ENCODE results near the gene ILK. TPM values are rescaled to one million over a fixed set of nuclear protein-coding genes. Genes with fewer than 3 reads are reported as not detected.

Gene ILK
- total RNA-seq, 1 donor: 45.5 TPM

DNA sequence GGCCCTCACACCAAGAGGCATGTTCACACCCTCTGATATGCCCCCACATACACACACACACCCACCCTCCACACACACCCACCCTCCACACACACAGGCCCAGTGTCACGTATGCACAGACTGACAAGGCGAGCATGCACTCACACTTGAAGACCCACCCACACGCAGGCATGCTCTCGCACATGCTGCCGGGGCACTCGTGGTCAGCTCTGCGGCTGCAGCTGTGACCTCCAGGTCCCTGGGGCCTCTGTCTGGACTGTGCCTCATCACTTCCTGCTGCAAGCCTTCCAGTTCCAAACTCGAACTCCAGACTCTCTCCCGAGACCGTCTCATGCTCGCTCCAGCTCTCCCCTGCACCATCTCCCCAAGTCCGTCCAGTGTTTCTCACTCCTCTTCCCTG lies 42.5 kb downstream of the ILK start:
- Histone ChIP-seq H3K9me3 (ENCODE audit: low read depth, low read length) (no peaks in the 10 kb centered on the region), H3K27me3 (ENCODE audit: insufficient read depth, low read length) (no peaks in the 10 kb centered on the region), H3K4me3 (ENCODE audit: low read length) (no peak overlapping the region), H3K4me1 (ENCODE audit: insufficient read depth, low read length) (peaks cover 41% of the 10 kb centered on the region)

DNA sequence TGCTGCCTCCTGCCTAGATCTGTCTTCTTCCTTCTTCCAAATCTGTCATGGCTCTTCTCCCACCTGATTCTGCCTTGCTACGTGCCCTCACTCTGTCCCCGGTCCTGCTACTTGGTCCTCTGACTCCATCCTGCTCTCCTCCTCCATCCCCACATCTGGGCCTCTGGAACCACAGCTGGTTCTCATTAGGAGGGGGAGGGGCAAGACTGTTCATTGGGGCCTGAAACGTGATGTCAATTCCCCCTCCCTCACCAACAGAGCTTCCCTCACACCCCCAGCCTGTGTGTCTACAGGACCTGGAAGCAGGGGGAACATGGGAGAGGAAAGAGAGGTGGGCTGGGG lies 43.0 kb downstream of the ILK start:
- no peak overlapping the region for H3K4me3 ChIP-seq (ENCODE audit: low read length)
- H3K9me3 ChIP-seq (ENCODE audit: low read depth, low read length): no peaks in the 10 kb centered on the region
- peaks cover 41% of the 10 kb centered on the region for H3K4me1 ChIP-seq (ENCODE audit: insufficient read depth, low read length)
- no peaks in the 10 kb centered on the region for H3K27me3 ChIP-seq (ENCODE audit: insufficient read depth, low read length)

DNA sequence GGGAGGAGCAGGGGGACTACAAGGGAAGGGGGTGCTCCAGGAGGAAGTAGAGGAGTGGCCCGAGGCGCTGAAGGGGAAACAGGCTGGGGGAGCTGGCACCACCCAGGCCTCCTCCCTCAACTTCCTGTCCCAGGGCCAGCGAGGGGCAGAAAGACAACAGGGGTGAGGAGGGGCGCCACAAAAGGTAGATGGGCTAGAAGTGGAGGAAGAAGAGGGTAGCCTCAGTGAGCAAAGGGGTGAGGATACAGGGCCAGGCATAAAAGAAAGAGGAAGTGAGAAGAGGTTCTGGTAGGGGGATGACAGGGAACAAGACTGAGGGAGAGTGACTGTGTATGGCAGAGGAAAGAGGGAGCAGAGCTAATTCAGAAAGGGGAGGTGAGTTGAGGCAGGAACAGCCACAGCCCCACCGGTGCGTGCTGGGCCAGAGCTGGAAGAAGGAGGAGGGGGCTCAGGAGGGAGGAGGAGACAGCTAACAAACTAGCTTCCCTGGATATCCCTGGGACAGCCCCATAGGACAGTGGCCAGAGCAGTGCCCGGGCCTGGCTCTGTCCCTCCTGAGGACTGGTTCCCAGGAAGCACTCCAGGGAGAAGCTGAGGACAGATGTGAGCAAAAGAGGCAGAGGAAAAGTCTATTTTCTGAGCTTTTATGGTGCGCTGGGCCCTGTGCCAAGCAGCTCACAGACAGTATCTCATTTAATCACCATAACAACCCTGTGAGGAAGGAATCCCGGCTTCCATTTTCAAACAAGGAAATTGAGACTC lies 43.5 kb downstream of the ILK start:
- H3K4me1 ChIP-seq (ENCODE audit: insufficient read depth, low read length): peaks cover 41% of the 10 kb centered on the region
- no peaks in the 10 kb centered on the region for H3K9me3 ChIP-seq (ENCODE audit: low read depth, low read length)
- no peak overlapping the region for H3K4me3 ChIP-seq (ENCODE audit: low read length)
- no peaks in the 10 kb centered on the region for H3K27me3 ChIP-seq (ENCODE audit: insufficient read depth, low read length)

DNA sequence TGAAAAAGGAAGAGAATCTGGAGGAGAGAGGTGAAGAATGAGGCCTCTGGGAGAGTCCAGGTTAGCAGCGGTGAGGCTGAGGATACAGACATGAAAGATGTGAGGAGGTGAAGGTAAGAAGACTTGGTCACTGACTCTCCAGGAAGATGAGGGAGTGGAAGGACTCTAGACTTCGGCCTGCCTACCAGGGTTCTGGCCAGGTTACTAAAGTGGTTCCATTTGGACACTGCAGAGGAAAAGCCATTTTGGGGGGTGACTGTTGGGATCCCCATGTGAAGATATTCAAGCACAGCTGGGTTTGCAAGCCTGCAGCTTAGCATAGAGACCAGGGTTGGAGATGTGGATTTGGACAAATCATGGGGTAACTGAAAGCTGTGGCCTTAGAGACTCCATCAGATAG lies 44.3 kb downstream of the ILK start:
- no peaks in the 10 kb centered on the region for H3K9me3 ChIP-seq (ENCODE audit: low read depth, low read length)
- H3K4me3 ChIP-seq (ENCODE audit: low read length): no peak overlapping the region
- H3K27me3 ChIP-seq (ENCODE audit: insufficient read depth, low read length): no peaks in the 10 kb centered on the region
- H3K4me1 ChIP-seq (ENCODE audit: insufficient read depth, low read length): peaks cover 41% of the 10 kb centered on the region

DNA sequence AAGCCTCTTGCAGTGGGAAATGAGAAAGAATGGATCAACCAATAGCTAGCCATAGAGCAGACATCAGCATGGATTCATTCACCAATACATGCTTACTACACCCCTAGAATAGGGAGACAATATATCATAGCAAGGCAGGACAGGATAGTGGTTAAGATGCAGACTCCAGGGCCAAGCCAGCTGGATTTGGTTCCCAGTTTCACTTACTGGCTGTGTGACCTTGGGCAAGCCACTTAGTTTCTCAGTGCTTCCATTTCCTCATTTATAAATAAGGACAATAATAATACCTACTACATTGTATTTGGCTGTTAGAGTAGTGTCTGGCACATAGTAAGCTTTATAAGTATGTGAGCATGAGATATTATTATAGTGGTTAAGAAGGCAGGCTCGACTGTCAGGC lies 44.9 kb downstream of the ILK start:
- Histone ChIP-seq H3K27me3 (ENCODE audit: insufficient read depth, low read length) (no peaks in the 10 kb centered on the region), H3K4me3 (ENCODE audit: low read length) (no peak overlapping the region), H3K9me3 (ENCODE audit: low read depth, low read length) (no peaks in the 10 kb centered on the region), H3K4me1 (ENCODE audit: insufficient read depth, low read length) (peaks cover 41% of the 10 kb centered on the region)

DNA sequence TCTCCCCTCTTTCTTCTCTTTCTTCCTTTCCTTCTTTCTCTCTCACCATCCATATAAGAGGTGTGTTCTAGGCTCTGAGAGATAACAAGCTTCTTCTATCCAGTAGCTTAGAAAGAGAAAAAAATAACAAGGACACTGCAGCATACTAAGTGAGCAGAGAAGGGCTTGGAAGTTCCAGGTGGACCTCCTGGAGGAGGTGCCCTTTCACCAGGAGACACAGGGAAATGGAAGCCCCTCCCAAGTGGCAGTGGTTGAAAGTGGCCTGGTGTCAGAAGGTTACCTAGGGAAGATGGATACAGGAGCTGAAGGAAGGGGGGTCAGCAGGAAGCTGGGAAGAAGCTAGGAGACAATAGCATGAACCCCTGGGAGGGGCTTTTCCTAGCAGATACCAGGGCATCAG lies 46.5 kb downstream of the ILK start:
- Histone ChIP-seq H3K27me3 (ENCODE audit: insufficient read depth, low read length) (peaks cover 11% of the 10 kb centered on the region), H3K4me1 (ENCODE audit: insufficient read depth, low read length) (peaks cover 45% of the 10 kb centered on the region), H3K4me3 (ENCODE audit: low read length) (no peak overlapping the region)

DNA sequence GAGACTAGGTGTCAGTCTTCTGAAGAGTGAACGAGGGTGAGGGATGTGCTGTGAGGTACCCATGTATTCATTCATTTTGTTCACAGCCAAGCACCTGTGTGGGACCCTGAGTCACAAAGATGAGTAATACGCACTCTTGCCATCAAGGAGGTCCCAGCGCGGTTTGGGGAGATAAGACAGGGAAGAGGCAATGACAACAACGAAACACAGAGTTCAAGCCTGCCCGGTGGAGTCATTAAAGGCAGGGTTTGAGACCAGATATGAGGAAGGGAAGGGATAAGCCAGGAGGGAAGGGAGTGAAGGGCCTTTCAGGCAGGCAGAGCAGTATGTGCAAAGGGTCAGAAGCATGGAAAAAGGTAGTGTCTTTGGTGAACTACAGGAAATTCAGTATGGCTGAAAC lies 47.4 kb downstream of the ILK start:
- peaks cover 11% of the 10 kb centered on the region for H3K27me3 ChIP-seq (ENCODE audit: insufficient read depth, low read length)
- peaks cover 37% of the 10 kb centered on the region for H3K4me1 ChIP-seq (ENCODE audit: insufficient read depth, low read length)
- no peak overlapping the region for H3K4me3 ChIP-seq (ENCODE audit: low read length)
- no peaks in the 10 kb centered on the region for H3K9me3 ChIP-seq (ENCODE audit: low read depth, low read length)

More for the DNA sequence above, 46.5 kb downstream of the ILK start:
- no peaks in the 10 kb centered on the region for H3K9me3 ChIP-seq (ENCODE audit: low read depth, low read length)

DNA sequence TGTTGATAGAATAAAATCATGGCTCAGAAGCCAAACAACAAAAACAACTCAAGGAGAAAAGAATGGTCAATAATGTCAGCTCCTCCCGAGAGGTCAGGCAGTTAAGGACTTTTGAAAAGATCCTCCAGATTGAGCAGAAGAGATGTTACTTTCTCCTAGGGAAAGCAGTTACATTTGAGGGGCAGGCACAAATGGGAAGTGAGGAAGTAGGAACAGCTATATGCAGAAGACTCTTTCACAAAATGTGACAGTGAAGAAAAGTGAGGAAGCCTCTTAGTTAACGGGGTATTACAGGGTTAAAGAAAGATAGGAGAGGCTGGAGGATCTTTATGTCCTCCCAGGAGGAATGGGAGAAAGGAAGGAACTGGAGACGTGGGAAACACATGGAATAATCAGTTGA lies 48.6 kb downstream of the ILK start:
- Histone ChIP-seq H3K4me1 (ENCODE audit: insufficient read depth, low read length) (peaks cover 25% of the 10 kb centered on the region), H3K9me3 (ENCODE audit: low read depth, low read length) (no peaks in the 10 kb centered on the region), H3K27me3 (ENCODE audit: insufficient read depth, low read length) (peaks cover 22% of the 10 kb centered on the region), H3K4me3 (ENCODE audit: low read length) (no peak overlapping the region)

DNA sequence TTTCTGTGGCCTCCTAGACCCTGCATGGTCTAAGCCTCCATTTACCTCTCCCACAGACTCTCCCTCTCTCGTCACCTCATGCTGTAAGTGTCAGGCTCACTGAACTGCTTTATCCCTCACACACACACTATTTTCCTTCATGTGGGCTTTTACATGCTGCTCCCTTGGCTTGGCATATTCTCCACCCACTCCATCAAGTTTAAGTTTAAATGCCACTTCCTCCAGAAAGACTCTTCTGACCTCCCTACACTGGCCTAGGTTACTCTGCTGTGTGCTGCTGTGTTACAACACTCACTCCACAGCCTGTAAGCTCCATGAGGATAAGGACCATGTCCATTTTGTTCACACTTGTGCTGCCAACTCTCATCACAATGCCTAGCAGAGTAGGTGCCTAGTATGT lies 49.5 kb downstream of the ILK start:
- H3K4me3 ChIP-seq (ENCODE audit: low read length): no peak overlapping the region
- H3K27me3 ChIP-seq (ENCODE audit: insufficient read depth, low read length): peaks cover 22% of the 10 kb centered on the region
- peaks cover 16% of the 10 kb centered on the region for H3K4me1 ChIP-seq (ENCODE audit: insufficient read depth, low read length)
- no peaks in the 10 kb centered on the region for H3K9me3 ChIP-seq (ENCODE audit: low read depth, low read length)

DNA sequence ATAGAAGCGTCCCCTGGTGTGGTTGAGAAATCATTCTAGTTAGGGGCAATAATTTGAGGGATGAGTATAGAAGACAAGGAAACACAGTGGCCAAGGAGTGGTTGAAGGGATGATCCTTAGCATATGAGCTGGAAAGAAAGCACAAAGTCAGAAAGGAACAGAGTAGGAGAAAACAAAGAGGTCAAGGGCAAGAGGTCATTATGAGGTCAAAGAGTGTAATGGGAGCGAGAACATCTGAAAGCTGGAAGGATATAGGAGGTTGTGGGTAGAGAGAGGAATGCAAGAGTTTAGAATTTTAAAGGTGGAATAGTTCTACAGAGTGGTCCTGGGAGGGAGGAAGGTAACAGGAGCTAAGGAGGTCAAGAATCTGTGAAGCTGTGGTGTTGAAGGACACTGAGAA lies 50.1 kb downstream of the ILK start:
- peaks cover 22% of the 10 kb centered on the region for H3K27me3 ChIP-seq (ENCODE audit: insufficient read depth, low read length)

DNA sequence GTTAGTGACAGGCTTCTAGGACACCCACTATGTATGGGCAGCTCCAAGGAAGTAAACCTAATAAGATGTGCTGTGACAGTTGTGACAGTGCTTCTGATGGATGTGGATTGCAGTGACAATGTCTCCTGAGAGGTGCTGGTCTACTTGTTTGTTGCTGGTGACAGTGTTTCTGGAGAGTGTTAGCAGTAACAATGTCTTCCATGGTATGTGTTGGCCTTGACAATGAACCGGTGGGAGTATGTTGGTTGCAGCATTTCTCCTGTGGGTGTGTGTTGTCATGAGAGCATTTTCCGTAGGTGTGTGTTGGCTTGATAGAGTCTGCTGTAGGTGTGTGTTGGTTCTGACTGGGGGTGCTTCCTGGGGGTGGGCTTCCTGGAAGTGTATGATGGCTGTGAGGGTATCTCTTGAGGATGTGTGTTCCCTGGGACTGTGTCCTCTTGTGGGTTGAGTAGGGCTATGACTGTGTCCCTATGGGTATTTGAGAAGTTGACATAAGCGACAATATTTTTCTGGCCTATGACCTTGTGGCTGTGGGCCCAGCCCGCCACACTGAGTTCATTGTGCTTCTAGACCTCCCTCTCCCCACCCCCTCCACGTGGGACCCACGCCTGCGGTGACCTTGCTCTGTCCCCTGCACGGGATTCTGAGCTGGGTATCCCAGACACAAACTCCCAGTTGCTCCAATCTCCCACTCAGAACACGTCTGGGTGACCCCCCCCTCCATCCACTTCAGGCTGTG lies 50.9 kb downstream of the ILK start:
- Histone ChIP-seq H3K4me3 (ENCODE audit: low read length) (no peak overlapping the region), H3K4me1 (ENCODE audit: insufficient read depth, low read length) (peaks cover 6% of the 10 kb centered on the region), H3K9me3 (ENCODE audit: low read depth, low read length) (no peaks in the 10 kb centered on the region), H3K27me3 (ENCODE audit: insufficient read depth, low read length) (peaks cover 22% of the 10 kb centered on the region)

More for the DNA sequence above, 50.1 kb downstream of the ILK start:
- H3K4me3 ChIP-seq (ENCODE audit: low read length): no peak overlapping the region
- H3K9me3 ChIP-seq (ENCODE audit: low read depth, low read length): no peaks in the 10 kb centered on the region
- H3K4me1 ChIP-seq (ENCODE audit: insufficient read depth, low read length): peaks cover 10% of the 10 kb centered on the region

DNA sequence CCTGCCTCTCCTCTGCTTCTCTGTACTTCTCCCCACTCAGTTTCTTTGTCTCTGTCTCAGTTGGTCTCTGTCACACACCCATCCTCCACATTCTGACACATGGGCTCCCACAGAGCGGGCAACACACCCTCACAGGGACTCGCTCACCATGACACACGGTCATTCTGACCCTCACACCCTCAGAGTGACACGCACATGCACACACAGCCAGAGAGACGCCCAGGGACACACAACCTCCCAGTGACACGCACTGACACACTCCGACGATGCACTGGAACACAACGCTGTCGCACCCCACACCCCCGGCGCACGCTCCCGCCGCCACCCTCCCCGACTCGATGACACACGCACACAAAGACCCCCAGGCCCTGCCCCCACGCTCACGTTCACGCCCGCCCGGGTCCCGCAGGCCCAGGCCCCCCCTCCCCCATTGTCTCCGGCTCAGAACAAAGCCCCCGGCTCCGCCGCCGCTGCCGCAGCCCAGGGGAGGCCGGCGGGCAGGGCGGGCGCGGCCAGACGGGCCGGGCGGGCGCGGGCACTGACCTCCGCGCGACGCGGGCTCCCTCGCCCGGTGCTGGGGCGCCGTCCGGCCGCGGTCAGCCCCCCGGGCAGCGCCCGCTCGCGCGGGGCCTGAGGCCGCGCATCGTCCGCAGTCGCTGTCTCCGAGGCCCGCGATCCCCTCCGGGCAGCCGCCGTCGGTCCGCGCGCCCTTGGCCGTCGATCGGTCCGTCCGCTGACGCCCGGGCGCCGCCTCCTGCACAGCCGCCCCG lies 51.6 kb downstream of the ILK start:
- H3K27me3 ChIP-seq (ENCODE audit: insufficient read depth, low read length): peaks cover 22% of the 10 kb centered on the region
- H3K9me3 ChIP-seq (ENCODE audit: low read depth, low read length): no peaks in the 10 kb centered on the region
- no peak overlapping the region for H3K4me3 ChIP-seq (ENCODE audit: low read length)
- H3K4me1 ChIP-seq (ENCODE audit: insufficient read depth, low read length): peaks cover 6% of the 10 kb centered on the region

DNA sequence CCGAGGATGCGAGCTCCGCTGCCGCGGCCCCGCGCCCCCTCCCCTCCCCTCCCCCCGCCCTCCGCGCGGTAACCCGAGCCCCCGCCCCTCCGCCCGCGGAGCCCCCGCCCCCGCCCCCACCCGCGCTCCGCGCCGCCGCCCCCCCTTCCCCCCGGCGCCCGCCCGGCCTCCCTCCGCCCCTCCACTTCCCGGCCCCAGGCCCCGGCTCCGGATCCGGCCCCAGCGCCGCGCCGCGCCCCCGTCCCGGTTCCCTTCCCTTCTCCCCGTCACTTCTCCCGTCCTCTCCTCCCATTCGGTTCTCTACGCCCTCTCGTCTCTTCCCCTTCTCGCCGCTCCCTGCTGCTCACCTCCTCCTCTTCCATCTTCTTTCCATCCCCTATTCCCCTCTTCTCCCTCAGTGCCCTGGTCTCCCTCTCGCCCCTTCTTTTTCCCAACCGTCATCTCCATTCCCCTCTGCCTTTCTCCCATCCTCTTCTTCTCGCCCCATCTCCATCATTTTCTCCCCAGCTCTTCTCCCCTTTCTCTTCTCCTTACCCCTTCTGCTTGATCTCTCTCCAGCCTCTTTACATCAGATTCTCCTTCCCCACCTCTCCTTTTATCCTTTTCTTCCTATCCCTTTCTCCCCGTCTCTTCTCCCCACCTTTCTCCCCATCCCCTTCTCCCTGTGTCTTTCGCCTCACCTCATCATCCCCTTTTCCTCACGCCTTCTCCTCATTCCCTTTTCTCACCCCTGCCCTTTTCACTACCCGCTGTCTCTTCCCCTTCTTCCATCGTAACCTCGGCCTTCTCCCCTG lies 52.4 kb downstream of the ILK start, which contains the start of gene DCHS1:
DCHS1 (minus strand) TSS at position 20 of the 794 bp plus-strand sequence. CDS start 14,196 bp downstream, outside the sequence.
- peaks cover 22% of the 10 kb centered on the region for H3K27me3 ChIP-seq (ENCODE audit: insufficient read depth, low read length)
- H3K4me1 ChIP-seq (ENCODE audit: insufficient read depth, low read length): peaks cover 6% of the 10 kb centered on the region
- no peak within 1 kb of the TSS for H3K4me3 ChIP-seq (ENCODE audit: low read length)
- H3K9me3 ChIP-seq (ENCODE audit: low read depth, low read length): no peaks in the 10 kb centered on the region

DNA sequence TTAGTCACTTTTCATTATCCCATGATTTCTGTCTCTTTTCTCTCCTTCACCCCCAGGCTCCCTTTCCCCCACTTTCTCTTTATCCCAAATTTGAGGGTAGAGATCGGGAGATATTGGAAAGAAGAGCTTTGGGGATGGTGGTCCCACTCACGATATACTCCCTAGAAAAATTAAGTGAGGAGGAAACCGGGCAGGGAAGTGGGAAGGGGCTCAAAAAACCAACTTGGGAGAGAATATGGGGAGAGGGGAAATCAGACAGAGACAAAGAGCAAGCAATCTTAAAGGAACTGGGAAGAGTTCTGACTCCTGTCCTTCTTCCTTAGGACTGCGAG lies 53.0 kb downstream of the ILK start:
- Histone ChIP-seq H3K4me3 (ENCODE audit: low read length) (no peak overlapping the region), H3K27me3 (ENCODE audit: insufficient read depth, low read length) (peaks cover 22% of the 10 kb centered on the region), H3K9me3 (ENCODE audit: low read depth, low read length) (no peaks in the 10 kb centered on the region), H3K4me1 (ENCODE audit: insufficient read depth, low read length) (peaks cover 6% of the 10 kb centered on the region)

DNA sequence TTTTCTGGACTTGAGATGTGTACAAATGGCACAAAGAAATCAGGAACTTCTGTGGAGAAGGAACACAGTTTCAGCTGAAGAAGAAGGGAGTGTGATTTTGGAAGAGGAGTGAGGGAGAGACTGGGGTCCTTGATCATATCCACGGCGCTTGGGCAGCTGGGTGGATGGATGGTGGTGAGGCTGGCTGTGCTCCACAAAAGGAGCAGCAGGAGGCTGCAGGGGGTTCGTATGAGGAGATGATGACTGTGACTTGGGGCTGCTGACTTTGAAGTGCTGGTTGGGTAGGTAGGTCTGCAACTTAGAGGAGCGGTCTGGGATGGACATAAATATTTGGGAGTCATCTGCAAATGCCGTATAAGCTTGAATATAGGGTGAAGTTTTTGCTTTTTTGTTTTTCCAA lies 53.4 kb downstream of the ILK start:
- Histone ChIP-seq H3K9me3 (ENCODE audit: low read depth, low read length) (no peaks in the 10 kb centered on the region), H3K4me1 (ENCODE audit: insufficient read depth, low read length) (peaks cover 6% of the 10 kb centered on the region), H3K4me3 (ENCODE audit: low read length) (no peak overlapping the region), H3K27me3 (ENCODE audit: insufficient read depth, low read length) (peaks cover 22% of the 10 kb centered on the region)
